ENCODE results near the gene PRKAR2A.

PRKAR2A gene

DNA sequence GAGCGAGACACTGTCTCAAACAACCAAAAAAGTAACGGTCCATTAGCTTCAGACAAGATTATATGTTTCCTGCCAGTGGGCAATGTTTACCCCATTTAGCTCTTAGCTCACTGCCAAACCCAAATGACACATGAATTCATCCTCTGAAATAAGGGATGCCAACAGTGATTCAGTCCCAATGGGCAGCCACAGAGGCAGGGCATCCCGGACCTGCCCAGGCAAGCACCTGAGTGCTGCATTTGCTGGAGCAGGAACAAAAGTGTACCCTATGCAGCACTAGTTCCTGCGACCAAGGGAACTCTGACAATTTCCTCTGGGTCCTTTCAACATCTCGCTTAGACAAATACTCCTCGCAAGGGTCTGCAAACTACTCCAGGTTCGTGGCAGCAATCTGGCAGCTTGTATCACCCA is 138.6 kb downstream of the PRKAR2A start:
- ChIA-PET POLR2A (ENCODE audit: low non-redundant PET) (no interaction called here), CTCF (no interaction called here)
- H3K27ac ChIP-seq: peak overlapping the region; percentile 98
- peak; percentile 74 for DNase-seq (ENCODE audit: low spot score)
- TF ChIP-seq, protein P1, sequence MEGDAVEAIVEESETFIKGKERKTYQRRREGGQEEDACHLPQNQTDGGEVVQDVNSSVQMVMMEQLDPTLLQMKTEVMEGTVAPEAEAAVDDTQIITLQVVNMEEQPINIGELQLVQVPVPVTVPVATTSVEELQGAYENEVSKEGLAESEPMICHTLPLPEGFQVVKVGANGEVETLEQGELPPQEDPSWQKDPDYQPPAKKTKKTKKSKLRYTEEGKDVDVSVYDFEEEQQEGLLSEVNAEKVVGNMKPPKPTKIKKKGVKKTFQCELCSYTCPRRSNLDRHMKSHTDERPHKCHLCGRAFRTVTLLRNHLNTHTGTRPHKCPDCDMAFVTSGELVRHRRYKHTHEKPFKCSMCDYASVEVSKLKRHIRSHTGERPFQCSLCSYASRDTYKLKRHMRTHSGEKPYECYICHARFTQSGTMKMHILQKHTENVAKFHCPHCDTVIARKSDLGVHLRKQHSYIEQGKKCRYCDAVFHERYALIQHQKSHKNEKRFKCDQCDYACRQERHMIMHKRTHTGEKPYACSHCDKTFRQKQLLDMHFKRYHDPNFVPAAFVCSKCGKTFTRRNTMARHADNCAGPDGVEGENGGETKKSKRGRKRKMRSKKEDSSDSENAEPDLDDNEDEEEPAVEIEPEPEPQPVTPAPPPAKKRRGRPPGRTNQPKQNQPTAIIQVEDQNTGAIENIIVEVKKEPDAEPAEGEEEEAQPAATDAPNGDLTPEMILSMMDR (conservative IDR thresholded peaks at IDR 0.05; ENCODE audit: low read depth): no peak

GRCh38 chr3:48708481-48708889 is 139.2 kb downstream of the PRKAR2A start:
- CTCF ChIA-PET: no interaction called here
- peak overlapping the region; percentile 98 for H3K27ac ChIP-seq
- POLR2A ChIA-PET (ENCODE audit: low non-redundant PET): no interaction called here
- TF ChIP-seq, protein P1 (conservative IDR thresholded peaks at IDR 0.05; ENCODE audit: low read depth): no peak
- DNase-seq (ENCODE audit: low spot score): no peak

DNA sequence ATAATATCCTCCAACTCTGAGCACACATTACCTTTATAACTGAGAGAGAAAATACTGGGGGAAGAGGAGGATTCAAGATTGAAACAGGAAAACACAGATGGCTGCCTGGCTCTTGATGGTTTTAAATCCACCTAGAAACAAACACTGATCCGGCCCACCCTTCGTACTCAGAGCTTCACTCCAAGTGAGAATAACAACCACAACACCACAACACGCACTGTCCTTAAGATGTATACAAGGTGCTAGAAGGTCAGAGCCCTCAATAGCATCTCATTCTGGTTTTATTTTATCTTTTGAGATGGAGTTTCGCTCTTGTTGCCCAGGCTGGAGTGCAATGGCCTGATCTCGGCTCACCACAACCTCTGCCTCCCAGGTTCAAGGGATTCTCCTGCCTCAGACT is 140.5 kb downstream of the PRKAR2A start:
- H3K27ac ChIP-seq: peak overlapping the region; percentile 98
- ChIA-PET CTCF (interaction anchor here (0.8 kb wide), 1 partner anchor 22 kb away, joined by 4 read pairs; no protein-coding TSS in a partner anchor), POLR2A (ENCODE audit: low non-redundant PET) (no interaction called here)
- DNase-seq (ENCODE audit: low spot score): no peak
- TF ChIP-seq, protein P1 (conservative IDR thresholded peaks at IDR 0.05; ENCODE audit: low read depth): no peak

DNA sequence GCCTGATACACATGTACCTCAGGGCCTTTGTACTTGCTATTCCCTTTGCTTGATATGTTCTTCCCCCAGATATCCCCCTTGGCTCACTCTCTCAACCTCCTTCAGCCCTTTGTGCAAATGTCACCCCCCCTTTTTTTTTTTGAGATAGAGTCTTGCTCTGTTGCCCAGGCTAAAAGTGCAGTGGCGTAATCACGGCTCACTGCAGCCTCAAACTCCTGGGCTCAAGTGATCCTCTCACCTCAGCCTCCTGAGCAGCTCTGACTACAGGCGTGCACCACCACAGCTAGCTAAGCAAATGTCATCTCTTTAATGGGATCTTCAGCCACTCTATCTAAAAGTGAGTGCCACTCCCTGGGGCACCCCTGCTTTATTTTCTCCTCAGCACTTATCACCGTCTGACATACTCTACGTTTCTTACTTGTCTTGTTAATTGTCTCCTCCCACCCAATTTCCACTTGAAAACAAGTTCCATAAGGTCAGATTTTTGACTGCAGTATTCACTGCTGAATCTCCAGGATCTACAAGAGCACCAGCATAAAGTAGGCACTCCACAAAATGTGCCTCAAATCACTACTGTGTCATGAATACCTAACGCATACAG is 145.3 kb downstream of the PRKAR2A start:
- no peak for DNase-seq (ENCODE audit: low spot score)
- POLR2A ChIA-PET (ENCODE audit: low non-redundant PET): no interaction called here
- TF ChIP-seq, protein P1 (conservative IDR thresholded peaks at IDR 0.05; ENCODE audit: low read depth): no peak
- CTCF ChIA-PET: no interaction called here
- H3K27ac ChIP-seq: no peak overlapping the region

- TF ChIP-seq, protein P1 (conservative IDR thresholded peaks at IDR 0.05; ENCODE audit: low read depth): no peak
- no peak for DNase-seq (ENCODE audit: low spot score)
- H3K27ac ChIP-seq: peak overlapping the region; percentile 47
- ChIA-PET POLR2A (ENCODE audit: low non-redundant PET) (no interaction called here), CTCF (no interaction called here)
Measured at GRCh38 chr3:48700731-48701405, 146.8 kb downstream of the PRKAR2A start.

- DNase-seq (ENCODE audit: low spot score): no peak
- TF ChIP-seq, protein P1 (conservative IDR thresholded peaks at IDR 0.05; ENCODE audit: low read depth): no peak
- peak overlapping the region; percentile 44 for H3K27ac ChIP-seq
- ChIA-PET POLR2A (ENCODE audit: low non-redundant PET) (interaction anchor here (0.5 kb wide), 1 partner anchor 21 kb away, joined by 4 read pairs; no protein-coding TSS in a partner anchor), CTCF (interaction anchor here (0.6 kb wide), 1 partner anchor 395 kb away, joined by 3 read pairs; no protein-coding TSS in a partner anchor)
Measured at GRCh38 chr3:48698891-48699290, 148.8 kb downstream of the PRKAR2A start.
